ENCODE data around the gene CRB2. TPM values are rescaled to one million over a fixed set of nuclear protein-coding genes. Genes with fewer than 3 reads are reported as not detected.

Gene CRB2
- total and polyA plus RNA-seq, 3 experiments from 2014 or later: 0.05 TPM; not detected in 2

GRCh38 chr9:123346026-123346425, 10.0 kb upstream of the CRB2 start:
- Histone ChIP-seq H3K4me3 (ENCODE audit: low read length) (no peak overlapping the region), H3K4me1 (ENCODE audit: insufficient read depth, low read length) (no peaks in the 10 kb centered on the region), H3K27me3 (ENCODE audit: insufficient read depth, low read length, poor library complexity, severe bottlenecking) (no peaks in the 10 kb centered on the region), H3K27ac (ENCODE audit: low read depth, low read length) (no peak overlapping the region), H3K36me3 (ENCODE audit: insufficient read depth, low read length) (no peaks in the 10 kb centered on the region), H3K9me3 (ENCODE audit: low read length) (no peaks in the 10 kb centered on the region)
- no peak for DNase-seq
- H3K4me3 Mint-ChIP-seq: no peak overlapping the region
- ChIA-PET CTCF (no interaction called here), POLR2A (no interaction called here)
- H3K27ac Mint-ChIP-seq: peak overlapping the region in 1 of 8 donors; percentile 56
- H3K9me3 Mint-ChIP-seq: no peaks in the 10 kb centered on the region
- no peaks in the 10 kb centered on the region for H3K36me3 Mint-ChIP-seq
- peaks cover 3 to 6% of the 10 kb centered on the region in 2 donors for H3K27me3 Mint-ChIP-seq
- peaks cover 2 to 3% (median 2%) of the 10 kb centered on the region in 3 donors for H3K4me1 Mint-ChIP-seq

- no peaks in the 10 kb centered on the region for H3K36me3 ChIP-seq (ENCODE audit: insufficient read depth, low read length)
- POLR2A ChIA-PET: no interaction called here
- no peaks in the 10 kb centered on the region for H3K4me1 ChIP-seq (ENCODE audit: insufficient read depth, low read length)
- peaks cover 8% of the 10 kb centered on the region in 2 donors for H3K27me3 Mint-ChIP-seq
- H3K4me3 Mint-ChIP-seq: no peak overlapping the region
- DNase-seq: no peak
- H3K27me3 ChIP-seq (ENCODE audit: insufficient read depth, low read length, poor library complexity, severe bottlenecking): no peaks in the 10 kb centered on the region
- no peaks in the 10 kb centered on the region for H3K9me3 Mint-ChIP-seq
- H3K27ac Mint-ChIP-seq: no peak overlapping the region
- no peaks in the 10 kb centered on the region for H3K36me3 Mint-ChIP-seq
- H3K4me3 ChIP-seq (ENCODE audit: low read length): no peak overlapping the region
- no peaks in the 10 kb centered on the region for H3K4me1 Mint-ChIP-seq
- CTCF ChIA-PET: no interaction called here
- no peaks in the 10 kb centered on the region for H3K9me3 ChIP-seq (ENCODE audit: low read length)
- H3K27ac ChIP-seq (ENCODE audit: low read depth, low read length): no peak overlapping the region
Measured at GRCh38 chr9:123346826-123347225, 9.2 kb upstream of the CRB2 start.

- Histone ChIP-seq H3K4me1 (ENCODE audit: insufficient read depth, low read length) (no peaks in the 10 kb centered on the region), H3K36me3 (ENCODE audit: insufficient read depth, low read length) (no peaks in the 10 kb centered on the region), H3K4me3 (ENCODE audit: low read length) (no peak overlapping the region), H3K27me3 (ENCODE audit: insufficient read depth, low read length, poor library complexity, severe bottlenecking) (no peaks in the 10 kb centered on the region), H3K9me3 (ENCODE audit: low read length) (no peaks in the 10 kb centered on the region), H3K27ac (ENCODE audit: low read depth, low read length) (no peak overlapping the region)
- CTCF ChIA-PET: interaction anchor here (1.0 to 2.9 kb wide), 3 partner anchors 8 to 267 kb away, joined by 3 to 14 read pairs (median 3); no protein-coding TSS in a partner anchor
- peaks cover 8 to 11% of the 10 kb centered on the region in 2 donors for H3K27me3 Mint-ChIP-seq
- no peaks in the 10 kb centered on the region for H3K9me3 Mint-ChIP-seq
- H3K27ac Mint-ChIP-seq: no peak overlapping the region
- no peaks in the 10 kb centered on the region for H3K36me3 Mint-ChIP-seq
- DNase-seq: no peak
- H3K4me3 Mint-ChIP-seq: no peak overlapping the region
- POLR2A ChIA-PET: no interaction called here
- no peaks in the 10 kb centered on the region for H3K4me1 Mint-ChIP-seq
Measured at GRCh38 chr9:123347289-123348060, 8.5 kb upstream of the CRB2 start.

GRCh38 chr9:123348317-123348992, 7.5 kb upstream of the CRB2 start:
- no peaks in the 10 kb centered on the region for H3K4me1 Mint-ChIP-seq
- H3K9me3 ChIP-seq (ENCODE audit: low read length): no peaks in the 10 kb centered on the region
- no peak overlapping the region for H3K27ac Mint-ChIP-seq
- no peaks in the 10 kb centered on the region for H3K27me3 ChIP-seq (ENCODE audit: insufficient read depth, low read length, poor library complexity, severe bottlenecking)
- H3K9me3 Mint-ChIP-seq: no peaks in the 10 kb centered on the region
- H3K4me3 ChIP-seq (ENCODE audit: low read length): no peak overlapping the region
- peaks cover 8 to 14% of the 10 kb centered on the region in 2 donors for H3K27me3 Mint-ChIP-seq
- no peak overlapping the region for H3K4me3 Mint-ChIP-seq
- DNase-seq: no peak
- H3K27ac ChIP-seq (ENCODE audit: low read depth, low read length): no peak overlapping the region
- POLR2A ChIA-PET: no interaction called here
- H3K36me3 ChIP-seq (ENCODE audit: insufficient read depth, low read length): no peaks in the 10 kb centered on the region
- no peaks in the 10 kb centered on the region for H3K4me1 ChIP-seq (ENCODE audit: insufficient read depth, low read length)
- CTCF ChIA-PET: interaction anchor here (0.9 to 2.9 kb wide), 11 partner anchors 9 to 883 kb away, joined by 3 to 14 read pairs (median 5); no protein-coding TSS in a partner anchor
- H3K36me3 Mint-ChIP-seq: no peaks in the 10 kb centered on the region

GRCh38 chr9:123349033-123349432, 7.0 kb upstream of the CRB2 start:
- H3K27me3 ChIP-seq (ENCODE audit: insufficient read depth, low read length, poor library complexity, severe bottlenecking): no peaks in the 10 kb centered on the region
- Mint-ChIP-seq H3K4me3 (no peak overlapping the region), H3K9me3 (no peaks in the 10 kb centered on the region), H3K27me3 (peaks cover 8 to 15% of the 10 kb centered on the region in 2 donors), H3K36me3 (no peaks in the 10 kb centered on the region), H3K4me1 (peaks cover 0 to 1% (median under 1%) of the 10 kb centered on the region in 3 donors), H3K27ac (no peak overlapping the region)
- H3K4me1 ChIP-seq (ENCODE audit: insufficient read depth, low read length): peaks cover 2% of the 10 kb centered on the region
- H3K27ac ChIP-seq (ENCODE audit: low read depth, low read length): no peak overlapping the region
- H3K9me3 ChIP-seq (ENCODE audit: low read length): no peaks in the 10 kb centered on the region
- no peaks in the 10 kb centered on the region for H3K36me3 ChIP-seq (ENCODE audit: insufficient read depth, low read length)
- ChIA-PET POLR2A (no interaction called here), CTCF (interaction anchor here (0.9 to 2.9 kb wide), 16 partner anchors 10 to 884 kb away, joined by 3 to 22 read pairs (median 4); no protein-coding TSS in a partner anchor)
- no peak overlapping the region for H3K4me3 ChIP-seq (ENCODE audit: low read length)
- no peak for DNase-seq

GRCh38 chr9:123349691-123350480, 6.1 kb upstream of the CRB2 start:
- Mint-ChIP-seq H3K27me3 (peaks cover 8 to 18% of the 10 kb centered on the region in 2 donors), H3K27ac (peak overlapping the region in 1 of 8 donors; percentile 29), H3K4me1 (peaks cover 0 to 3% (median 2%) of the 10 kb centered on the region in 3 donors), H3K36me3 (no peaks in the 10 kb centered on the region), H3K9me3 (no peaks in the 10 kb centered on the region), H3K4me3 (no peak overlapping the region)
- Histone ChIP-seq H3K4me3 (ENCODE audit: low read length) (no peak overlapping the region), H3K4me1 (ENCODE audit: insufficient read depth, low read length) (peaks cover 6% of the 10 kb centered on the region), H3K27ac (ENCODE audit: low read depth, low read length) (no peak overlapping the region), H3K9me3 (ENCODE audit: low read length) (no peaks in the 10 kb centered on the region), H3K36me3 (ENCODE audit: insufficient read depth, low read length) (no peaks in the 10 kb centered on the region), H3K27me3 (ENCODE audit: insufficient read depth, low read length, poor library complexity, severe bottlenecking) (no peaks in the 10 kb centered on the region)
- DNase-seq: peak; percentile 37 to 69 (median 52)
- ChIA-PET CTCF (interaction anchor here (0.5 to 2.9 kb wide), 29 partner anchors 9 to 886 kb away, joined by 3 to 22 read pairs (median 4); partner anchors contain the start of gene ZBTB6), POLR2A (interaction anchor here (0.8 kb wide), 1 partner anchor 10 kb away, joined by 3 read pairs; no protein-coding TSS in a partner anchor)

- H3K4me3 Mint-ChIP-seq: no peak overlapping the region
- Histone ChIP-seq H3K27me3 (ENCODE audit: insufficient read depth, low read length, poor library complexity, severe bottlenecking) (no peaks in the 10 kb centered on the region), H3K9me3 (ENCODE audit: low read length) (no peaks in the 10 kb centered on the region), H3K36me3 (ENCODE audit: insufficient read depth, low read length) (no peaks in the 10 kb centered on the region), H3K4me1 (ENCODE audit: insufficient read depth, low read length) (peaks cover 6% of the 10 kb centered on the region), H3K4me3 (ENCODE audit: low read length) (no peak overlapping the region), H3K27ac (ENCODE audit: low read depth, low read length) (no peak overlapping the region)
- H3K9me3 Mint-ChIP-seq: no peaks in the 10 kb centered on the region
- DNase-seq: no peak
- H3K4me1 Mint-ChIP-seq: peaks cover 0 to 3% (median 2%) of the 10 kb centered on the region in 3 donors
- POLR2A ChIA-PET: interaction anchor here (0.8 kb wide), 1 partner anchor 11 kb away, joined by 3 read pairs; no protein-coding TSS in a partner anchor
- peaks cover 8 to 23% of the 10 kb centered on the region in 2 donors for H3K27me3 Mint-ChIP-seq
- CTCF ChIA-PET: interaction anchor here (0.5 to 2.9 kb wide), 18 partner anchors 9 to 887 kb away, joined by 3 to 22 read pairs (median 4); no protein-coding TSS in a partner anchor
- H3K27ac Mint-ChIP-seq: peak overlapping the region in 2 of 8 donors; percentile 48 to 58
- H3K36me3 Mint-ChIP-seq: no peaks in the 10 kb centered on the region
Measured at GRCh38 chr9:123350590-123351310, 5.2 kb upstream of the CRB2 start.
